HepG2 (cell line): ENCODE data around the gene JMJD8. TPM values are rescaled to one million over a fixed set of nuclear protein-coding genes. Genes with fewer than 3 reads are reported as not detected.
A peak's percentile ranks its signal among the peaks of the same experiment; 100 is the strongest.

Experiments used
- AGO2 ChIP-seq: fragments of 200-400 bp; formaldehyde crosslinking; optimal IDR thresholded peaks from 2 replicates; pipeline ENCODE3; 2017; ENCODE audit warnings: mild to moderate bottlenecking, low read depth, low read length, moderate library complexity
- FOXK2 ChIP-seq: fragments of 450-650 bp; IDR thresholded peaks from 2 replicates; pipeline ENCODE4 v1.6.1; 2016
- MED13 ChIP-seq: sonication (generic); formaldehyde crosslinking; IDR thresholded peaks from 2 replicates; pipeline ENCODE4 v1.5.0; 2020; ENCODE audit warnings: missing genetic modification reagents
- NCOA5 ChIP-seq: sonication (generic); formaldehyde crosslinking; IDR thresholded peaks from 2 replicates; pipeline ENCODE4 v1.4.0; 2020; ENCODE audit warnings: missing genetic modification reagents
- NFE2L2 ChIP-seq: fragments of 150-350 bp; IDR thresholded peaks from 2 replicates; pipeline ENCODE4 v1.6.1; 2014; ENCODE audit warnings: low read length
- SOX5 ChIP-seq: IDR thresholded peaks from 2 replicates; pipeline ENCODE4 v1.6.1; 2016; ENCODE audit warnings: borderline replicate concordance
- ZMAT3 ChIP-seq: sonication (generic); formaldehyde crosslinking; conservative IDR thresholded peaks from 2 replicates; pipeline ENCODE4 v1.7.0; 2021; ENCODE audit warnings: missing genetic modification reagents
- ZNF124 ChIP-seq: sonication (generic); formaldehyde crosslinking; IDR thresholded peaks from 2 replicates; pipeline ENCODE4 v1.4.0; 2020; ENCODE audit warnings: missing genetic modification reagents
- ZNF136 ChIP-seq: sonication (generic); formaldehyde crosslinking; IDR thresholded peaks from 2 replicates; pipeline ENCODE4 v1.8.1; 2022; ENCODE audit warnings: low read depth, mild to moderate bottlenecking, moderate library complexity, missing genetic modification reagents
- ZNF34 ChIP-seq: sonication (generic); formaldehyde crosslinking; IDR thresholded peaks from 2 replicates; pipeline ENCODE4 v1.4.0; 2020; ENCODE audit warnings: mild to moderate bottlenecking, missing genetic modification reagents, borderline replicate concordance
- ZNF430 ChIP-seq: sonication (generic); formaldehyde crosslinking; IDR thresholded peaks from 2 replicates; pipeline ENCODE4 v1.9.0; 2021; ENCODE audit warnings: mild to moderate bottlenecking, missing genetic modification reagents
- ZNF607 ChIP-seq: sonication (generic); formaldehyde crosslinking; IDR thresholded peaks from 2 replicates; pipeline ENCODE4 v1.5.1; 2020; ENCODE audit warnings: missing genetic modification reagents, mild to moderate bottlenecking, borderline replicate concordance
- polyA plus RNA-seq, 8 experiments: library from polyadenylated mRNA; depleted of rRNA in 3 of 8; stranded (reverse) in 7 of 8; unstranded in 1 of 8; fragments of >200 nt; fragmentation: Illumina TruSeq in 4 of 8; extraction: Trizol in 4 of 8; gene quantifications; 2 replicates each; pipeline versions ENCODE4 v1.2.1 to v1.2.3, GENCODE V29; 2011 to 2016; ENCODE audit warnings: low read depth in 4 of 8, missing spikeins in 1 of 8, mixed read lengths in 1 of 8; ENCODE audit not compliant: insufficient read depth in 1 of 8
- total RNA-seq, 5 experiments: library from RNA; depleted of rRNA; stranded (reverse); fragments of >200 nt; fragmentation: Illumina TruSeq; extraction: Trizol; gene quantifications; 2 replicates each; pipeline ENCODE4 v1.2.3, GENCODE V29; 2016; ENCODE audit warnings: low read depth in 1 of 5
- TF ChIP-seq, protein P1 (sequence below): sonication (generic); formaldehyde crosslinking; IDR thresholded peaks from 2 replicates; pipeline ENCODE4 v1.4.0; 2020; ENCODE audit warnings: missing genetic modification reagents, borderline replicate concordance
- TF ChIP-seq, protein P2 (sequence below): sonication (generic); formaldehyde crosslinking; IDR thresholded peaks from 2 replicates; pipeline ENCODE4 v1.8.1; 2022; ENCODE audit warnings: low read depth, mild to moderate bottlenecking, missing genetic modification reagents
- TF ChIP-seq, protein P3 (sequence below): sonication (generic); formaldehyde crosslinking; IDR thresholded peaks from 2 replicates; pipeline ENCODE4 v1.4.0; 2020; ENCODE audit warnings: missing genetic modification reagents
- TF ChIP-seq, protein P4 (sequence below): sonication (generic); formaldehyde crosslinking; conservative IDR thresholded peaks from 2 replicates; pipeline ENCODE4 v1.4.0; 2020; ENCODE audit warnings: missing genetic modification reagents
- TF ChIP-seq, protein P5 (sequence below): sonication (generic); formaldehyde crosslinking; IDR thresholded peaks from 2 replicates; pipeline ENCODE4 v1.4.0; 2020; ENCODE audit warnings: missing genetic modification reagents, borderline replicate concordance

Gene JMJD8
- total and polyA plus RNA-seq, 2 of the 13 experiments (the other 11 are each of a cell fraction or from before 2014, with no cell fraction given): 2.6 to 11.8 TPM

DNA sequence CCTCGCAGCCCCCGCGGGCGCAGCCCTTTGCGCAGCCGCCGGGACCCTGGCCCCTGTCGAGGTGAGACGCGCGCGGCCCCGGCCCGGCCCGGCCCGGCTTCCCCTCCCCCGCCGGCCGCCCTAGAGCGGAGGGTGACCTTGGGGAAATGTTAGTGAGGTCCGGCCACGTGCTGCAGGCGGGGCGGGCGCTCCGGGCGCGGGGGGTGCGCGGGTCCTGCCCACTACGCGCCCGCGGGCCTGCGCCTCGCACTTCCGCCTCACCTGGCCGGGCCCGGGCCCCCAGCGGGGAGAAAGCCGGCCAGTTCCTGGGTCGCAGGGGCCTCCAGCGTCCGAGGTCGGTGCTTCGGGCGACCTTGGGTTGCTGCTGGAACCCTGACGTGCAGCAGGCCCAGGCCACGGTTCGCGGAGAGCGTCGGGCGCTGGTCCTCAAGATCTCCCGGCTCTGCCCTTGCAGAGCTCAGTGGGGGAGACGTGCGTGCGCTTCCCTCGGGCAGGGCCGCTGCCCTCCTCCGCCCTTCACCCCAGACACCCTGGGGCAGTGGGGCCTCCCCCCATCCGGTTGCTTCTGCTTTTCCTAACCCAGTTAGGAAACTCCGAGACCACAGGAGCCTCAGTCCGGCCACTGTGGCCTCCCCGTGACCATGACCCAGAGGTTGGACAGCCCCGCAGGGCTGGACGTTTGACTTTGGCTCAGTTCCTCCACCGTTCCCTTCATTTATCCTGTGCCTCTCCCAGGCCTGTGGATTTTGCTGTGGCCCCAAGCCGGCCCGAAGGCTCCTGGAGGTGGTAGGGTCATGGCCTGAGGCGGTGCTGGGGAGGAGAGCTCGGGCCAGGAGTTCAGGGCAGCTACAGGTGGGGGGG lies 41.7 kb downstream of the JMJD8 start (continued):
- TF ChIP-seq, protein P1, sequence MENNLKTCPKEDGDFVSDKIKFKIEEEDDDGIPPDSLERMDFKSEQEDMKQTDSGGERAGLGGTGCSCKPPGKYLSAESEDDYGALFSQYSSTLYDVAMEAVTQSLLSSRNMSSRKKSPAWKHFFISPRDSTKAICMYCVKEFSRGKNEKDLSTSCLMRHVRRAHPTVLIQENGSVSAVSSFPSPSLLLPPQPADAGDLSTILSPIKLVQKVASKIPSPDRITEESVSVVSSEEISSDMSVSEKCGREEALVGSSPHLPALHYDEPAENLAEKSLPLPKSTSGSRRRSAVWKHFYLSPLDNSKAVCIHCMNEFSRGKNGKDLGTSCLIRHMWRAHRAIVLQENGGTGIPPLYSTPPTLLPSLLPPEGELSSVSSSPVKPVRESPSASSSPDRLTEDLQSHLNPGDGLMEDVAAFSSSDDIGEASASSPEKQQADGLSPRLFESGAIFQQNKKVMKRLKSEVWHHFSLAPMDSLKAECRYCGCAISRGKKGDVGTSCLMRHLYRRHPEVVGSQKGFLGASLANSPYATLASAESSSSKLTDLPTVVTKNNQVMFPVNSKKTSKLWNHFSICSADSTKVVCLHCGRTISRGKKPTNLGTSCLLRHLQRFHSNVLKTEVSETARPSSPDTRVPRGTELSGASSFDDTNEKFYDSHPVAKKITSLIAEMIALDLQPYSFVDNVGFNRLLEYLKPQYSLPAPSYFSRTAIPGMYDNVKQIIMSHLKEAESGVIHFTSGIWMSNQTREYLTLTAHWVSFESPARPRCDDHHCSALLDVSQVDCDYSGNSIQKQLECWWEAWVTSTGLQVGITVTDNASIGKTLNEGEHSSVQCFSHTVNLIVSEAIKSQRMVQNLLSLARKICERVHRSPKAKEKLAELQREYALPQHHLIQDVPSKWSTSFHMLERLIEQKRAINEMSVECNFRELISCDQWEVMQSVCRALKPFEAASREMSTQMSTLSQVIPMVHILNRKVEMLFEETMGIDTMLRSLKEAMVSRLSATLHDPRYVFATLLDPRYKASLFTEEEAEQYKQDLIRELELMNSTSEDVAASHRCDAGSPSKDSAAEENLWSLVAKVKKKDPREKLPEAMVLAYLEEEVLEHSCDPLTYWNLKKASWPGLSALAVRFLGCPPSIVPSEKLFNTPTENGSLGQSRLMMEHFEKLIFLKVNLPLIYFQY: peak; percentile 95
- TF ChIP-seq MED13 (CRISPR knock-in tag) (no peak), SOX5 (CRISPR knock-in tag) (peak; percentile 34; the same call in 1 of the 2 replicates), AGO2 (peak; percentile 74), ZMAT3 (CRISPR knock-in tag) (peak; percentile 41; the same call in 1 of the 2 replicates), ZNF124 (CRISPR knock-in tag) (0 out of 2 replicates have a peak, but pooled peaks have one; percentile 41), ZNF34 (CRISPR knock-in tag) (no peak), FOXK2 (no peak), NCOA5 (CRISPR knock-in tag) (no peak), ZNF607 (peak; percentile 27; the same call in 1 of the 2 replicates), ZNF430 (CRISPR knock-in tag) (no peak), NFE2L2 (no peak), ZNF136 (CRISPR knock-in tag) (no peak)
- TF ChIP-seq, protein P2, sequence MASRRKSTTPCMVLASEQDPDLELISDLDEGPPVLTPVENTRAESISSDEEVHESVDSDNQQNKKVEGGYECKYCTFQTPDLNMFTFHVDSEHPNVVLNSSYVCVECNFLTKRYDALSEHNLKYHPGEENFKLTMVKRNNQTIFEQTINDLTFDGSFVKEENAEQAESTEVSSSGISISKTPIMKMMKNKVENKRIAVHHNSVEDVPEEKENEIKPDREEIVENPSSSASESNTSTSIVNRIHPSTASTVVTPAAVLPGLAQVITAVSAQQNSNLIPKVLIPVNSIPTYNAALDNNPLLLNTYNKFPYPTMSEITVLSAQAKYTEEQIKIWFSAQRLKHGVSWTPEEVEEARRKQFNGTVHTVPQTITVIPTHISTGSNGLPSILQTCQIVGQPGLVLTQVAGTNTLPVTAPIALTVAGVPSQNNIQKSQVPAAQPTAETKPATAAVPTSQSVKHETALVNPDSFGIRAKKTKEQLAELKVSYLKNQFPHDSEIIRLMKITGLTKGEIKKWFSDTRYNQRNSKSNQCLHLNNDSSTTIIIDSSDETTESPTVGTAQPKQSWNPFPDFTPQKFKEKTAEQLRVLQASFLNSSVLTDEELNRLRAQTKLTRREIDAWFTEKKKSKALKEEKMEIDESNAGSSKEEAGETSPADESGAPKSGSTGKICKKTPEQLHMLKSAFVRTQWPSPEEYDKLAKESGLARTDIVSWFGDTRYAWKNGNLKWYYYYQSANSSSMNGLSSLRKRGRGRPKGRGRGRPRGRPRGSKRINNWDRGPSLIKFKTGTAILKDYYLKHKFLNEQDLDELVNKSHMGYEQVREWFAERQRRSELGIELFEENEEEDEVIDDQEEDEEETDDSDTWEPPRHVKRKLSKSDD (CRISPR knock-in tag): 0 out of 2 replicates have a peak, but pooled peaks have one; percentile 20
- TF ChIP-seq, protein P3, sequence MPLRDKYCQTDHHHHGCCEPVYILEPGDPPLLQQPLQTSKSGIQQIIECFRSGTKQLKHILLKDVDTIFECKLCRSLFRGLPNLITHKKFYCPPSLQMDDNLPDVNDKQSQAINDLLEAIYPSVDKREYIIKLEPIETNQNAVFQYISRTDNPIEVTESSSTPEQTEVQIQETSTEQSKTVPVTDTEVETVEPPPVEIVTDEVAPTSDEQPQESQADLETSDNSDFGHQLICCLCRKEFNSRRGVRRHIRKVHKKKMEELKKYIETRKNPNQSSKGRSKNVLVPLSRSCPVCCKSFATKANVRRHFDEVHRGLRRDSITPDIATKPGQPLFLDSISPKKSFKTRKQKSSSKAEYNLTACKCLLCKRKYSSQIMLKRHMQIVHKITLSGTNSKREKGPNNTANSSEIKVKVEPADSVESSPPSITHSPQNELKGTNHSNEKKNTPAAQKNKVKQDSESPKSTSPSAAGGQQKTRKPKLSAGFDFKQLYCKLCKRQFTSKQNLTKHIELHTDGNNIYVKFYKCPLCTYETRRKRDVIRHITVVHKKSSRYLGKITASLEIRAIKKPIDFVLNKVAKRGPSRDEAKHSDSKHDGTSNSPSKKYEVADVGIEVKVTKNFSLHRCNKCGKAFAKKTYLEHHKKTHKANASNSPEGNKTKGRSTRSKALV: peak; percentile 32; the same call in 1 of the 2 replicates
- TF ChIP-seq, protein P4, sequence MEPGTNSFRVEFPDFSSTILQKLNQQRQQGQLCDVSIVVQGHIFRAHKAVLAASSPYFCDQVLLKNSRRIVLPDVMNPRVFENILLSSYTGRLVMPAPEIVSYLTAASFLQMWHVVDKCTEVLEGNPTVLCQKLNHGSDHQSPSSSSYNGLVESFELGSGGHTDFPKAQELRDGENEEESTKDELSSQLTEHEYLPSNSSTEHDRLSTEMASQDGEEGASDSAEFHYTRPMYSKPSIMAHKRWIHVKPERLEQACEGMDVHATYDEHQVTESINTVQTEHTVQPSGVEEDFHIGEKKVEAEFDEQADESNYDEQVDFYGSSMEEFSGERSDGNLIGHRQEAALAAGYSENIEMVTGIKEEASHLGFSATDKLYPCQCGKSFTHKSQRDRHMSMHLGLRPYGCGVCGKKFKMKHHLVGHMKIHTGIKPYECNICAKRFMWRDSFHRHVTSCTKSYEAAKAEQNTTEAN: peak; percentile 27; the same call in 1 of the 2 replicates
- TF ChIP-seq, protein P5, sequence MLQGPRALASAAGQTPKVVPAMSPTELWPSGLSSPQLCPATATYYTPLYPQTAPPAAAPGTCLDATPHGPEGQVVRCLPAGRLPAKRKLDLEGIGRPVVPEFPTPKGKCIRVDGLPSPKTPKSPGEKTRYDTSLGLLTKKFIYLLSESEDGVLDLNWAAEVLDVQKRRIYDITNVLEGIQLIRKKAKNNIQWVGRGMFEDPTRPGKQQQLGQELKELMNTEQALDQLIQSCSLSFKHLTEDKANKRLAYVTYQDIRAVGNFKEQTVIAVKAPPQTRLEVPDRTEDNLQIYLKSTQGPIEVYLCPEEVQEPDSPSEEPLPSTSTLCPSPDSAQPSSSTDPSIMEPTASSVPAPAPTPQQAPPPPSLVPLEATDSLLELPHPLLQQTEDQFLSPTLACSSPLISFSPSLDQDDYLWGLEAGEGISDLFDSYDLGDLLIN: 0 out of 2 replicates have a peak, but pooled peaks have one; percentile 85
